Panc1 (cell line): Measurements from ENCODE around the gene KLF16. TPM values are rescaled to one million over a fixed set of nuclear protein-coding genes. Genes with fewer than 3 reads are reported as not detected.

Source experiments
- ATAC-seq: fragments of 200-7000 bp; cut with Tn5 transposase; 2 replicates; pipeline ENCODE4 v1.9.1; 2020; ENCODE audit warnings: mild to moderate bottlenecking, moderate library complexity
- BruUV-seq: library from RNA; stranded (reverse); fragments of 400-500 nt; replicated peaks from 2 replicates; lab custom pipeline; 2021; lab: Mats Ljungman, UMichigan
- CTCF ChIA-PET: fragments of 300-600 bp; sonication (Branson Sonifier 250); formaldehyde crosslinking; loops from one replicate; lab custom pipeline; 2022; ENCODE audit warnings: antibody characterized with exemption; lab: Charles Lee
- POLR2A ChIA-PET: fragments of 300-600 bp; sonication (Branson Sonifier 250); formaldehyde crosslinking; loops from one replicate; lab custom pipeline; 2022; ENCODE audit warnings: antibody characterized with exemption; lab: Charles Lee
- DNase-seq: peaks from one replicate; pipeline ENCODE4 v3.0.0-alpha.2; 2010; ENCODE audit warnings: low read depth, low spot score
- H3K27ac ChIP-seq: 2 replicates; pipeline ENCODE4 v1.5.1; 2011; ENCODE audit warnings: mild to moderate bottlenecking, low read length, inconsistent platforms
- H3K27me3 ChIP-seq: fragments of 200-500 bp; sonication (Bioruptor generic); 2 replicates; pipeline ENCODE4 v1.6.0; 2014; ENCODE audit warnings: low read length, inconsistent platforms; ENCODE audit not compliant: control insufficient read depth, insufficient read depth
- H3K36me3 ChIP-seq: fragments of 200-500 bp; sonication (Bioruptor generic); 2 replicates; pipeline ENCODE4 v1.5.1; 2014; ENCODE audit warnings: inconsistent platforms, mild to moderate bottlenecking, low read length, moderate library complexity; ENCODE audit not compliant: control insufficient read depth, insufficient read depth
- H3K4me1 ChIP-seq: 2 replicates; pipeline ENCODE4 v1.5.1; 2011; ENCODE audit warnings: inconsistent platforms, mild to moderate bottlenecking, low read length, moderate library complexity; ENCODE audit not compliant: control insufficient read depth, insufficient read depth
- H3K4me3 ChIP-seq, 2 experiments: 2 replicates each; pipeline ENCODE4 v1.5.1; 2011 to 2012; ENCODE audit warnings: low read depth in 2 of 2, low read length in 2 of 2, mild to moderate bottlenecking in 2 of 2, inconsistent platforms in 1 of 2, moderate library complexity in 1 of 2
- H3K9me3 ChIP-seq: fragments of 200-500 bp; sonication (Bioruptor generic); 2 replicates; pipeline ENCODE4 v1.5.1; 2014; ENCODE audit warnings: low read depth, mild to moderate bottlenecking, inconsistent platforms, low read length, moderate library complexity; ENCODE audit not compliant: control insufficient read depth, insufficient read depth
- POLR2AphosphoS5 ChIP-seq: IDR thresholded peaks from 2 replicates; pipeline ENCODE4 v1.6.1; 2012; ENCODE audit warnings: mild to moderate bottlenecking, low read depth, low read length, moderate library complexity
- REST ChIP-seq, 2 experiments: IDR thresholded peaks; 2 replicates each; pipeline ENCODE4 v1.6.1; 2011 to 2012; ENCODE audit warnings: low read depth in 2 of 2, control low read depth in 1 of 2, low read length in 1 of 2, mild to moderate bottlenecking in 1 of 2, moderate library complexity in 1 of 2; ENCODE audit not compliant: insufficient read depth in 1 of 2
- SIN3A ChIP-seq: IDR thresholded peaks from 2 replicates; pipeline ENCODE4 v1.6.1; 2012; ENCODE audit warnings: low read depth, mild to moderate bottlenecking, low read length, moderate library complexity, borderline replicate concordance; ENCODE audit not compliant: insufficient read depth
- TCF7L2 ChIP-seq: IDR thresholded peaks from 2 replicates; pipeline ENCODE4 v1.6.1; 2011; ENCODE audit warnings: mild to moderate bottlenecking, low read depth, low read length, inconsistent platforms
- in situ Hi-C: cut with HindIII; loops from 2 replicates; pipeline ENCODE4 v1.10.0; 2016; ENCODE audit warnings: low sequenced_read_pairs, low pct_unique_long_range_greater_than_20kb
- intact Hi-C: fragments of 100-400 bp; cut with micrococcal nuclease; formaldehyde crosslinking; loops from one replicate; pipeline ENCODE4 v1.10.0; 2022; ENCODE audit not compliant: unreplicated experiment
- total RNA-seq: library from RNA; stranded (reverse); gene quantifications from one replicate; pipeline ENCODE4 v1.2.1, GENCODE V29; 2021; ENCODE audit not compliant: unreplicated experiment
- TF ChIP-seq, protein P1 (sequence below): fragments of 450-650 bp; IDR thresholded peaks from 2 replicates; pipeline ENCODE4 v1.5.1; 2017; ENCODE audit warnings: mild to moderate bottlenecking

The KLF16 gene
- total RNA-seq, 1 experiment from 2014 or later, result 79.3 TPM

DNA sequence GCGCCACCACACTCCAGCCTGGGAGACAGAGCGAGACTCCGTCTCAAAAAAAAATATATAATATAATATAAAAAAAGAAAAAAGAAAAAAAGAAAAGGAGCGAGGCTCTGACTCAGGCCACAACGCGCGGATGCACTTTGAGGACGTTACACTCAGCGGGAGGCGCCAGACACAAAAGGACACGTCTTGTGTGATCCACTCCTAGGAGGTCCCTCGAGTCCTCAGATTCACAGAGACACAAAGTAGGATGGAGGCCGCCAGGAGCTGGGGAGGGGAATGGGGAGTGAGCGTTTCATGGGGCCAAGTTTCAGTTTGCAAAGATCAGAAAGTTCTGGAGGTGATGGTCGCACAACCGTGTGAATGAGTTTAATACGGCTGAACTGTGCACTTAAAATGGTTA, 30.4 kb upstream of the KLF16 start:
- no peaks in the 10 kb centered on the region for H3K27me3 ChIP-seq
- CTCF ChIA-PET, result no interaction called here
- POLR2A ChIA-PET, result no interaction called here
- H3K27ac ChIP-seq, result no peak overlapping the region
- peaks cover 3% of the 10 kb centered on the region; the same call in 1 of the 2 replicates for H3K4me1 ChIP-seq
- in situ Hi-C loops, result no loop called here
- no peak for ATAC-seq
- intact Hi-C loops, result no loop called here
- no peaks in the 10 kb centered on the region for H3K9me3 ChIP-seq
- H3K36me3 ChIP-seq, result no peaks in the 10 kb centered on the region
- BruUV-seq, result no TSS peak
- TF ChIP-seq, protein P1, sequence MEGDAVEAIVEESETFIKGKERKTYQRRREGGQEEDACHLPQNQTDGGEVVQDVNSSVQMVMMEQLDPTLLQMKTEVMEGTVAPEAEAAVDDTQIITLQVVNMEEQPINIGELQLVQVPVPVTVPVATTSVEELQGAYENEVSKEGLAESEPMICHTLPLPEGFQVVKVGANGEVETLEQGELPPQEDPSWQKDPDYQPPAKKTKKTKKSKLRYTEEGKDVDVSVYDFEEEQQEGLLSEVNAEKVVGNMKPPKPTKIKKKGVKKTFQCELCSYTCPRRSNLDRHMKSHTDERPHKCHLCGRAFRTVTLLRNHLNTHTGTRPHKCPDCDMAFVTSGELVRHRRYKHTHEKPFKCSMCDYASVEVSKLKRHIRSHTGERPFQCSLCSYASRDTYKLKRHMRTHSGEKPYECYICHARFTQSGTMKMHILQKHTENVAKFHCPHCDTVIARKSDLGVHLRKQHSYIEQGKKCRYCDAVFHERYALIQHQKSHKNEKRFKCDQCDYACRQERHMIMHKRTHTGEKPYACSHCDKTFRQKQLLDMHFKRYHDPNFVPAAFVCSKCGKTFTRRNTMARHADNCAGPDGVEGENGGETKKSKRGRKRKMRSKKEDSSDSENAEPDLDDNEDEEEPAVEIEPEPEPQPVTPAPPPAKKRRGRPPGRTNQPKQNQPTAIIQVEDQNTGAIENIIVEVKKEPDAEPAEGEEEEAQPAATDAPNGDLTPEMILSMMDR, result no peak
- no peak for TF ChIP-seq TCF7L2
- no peak for TF ChIP-seq SIN3A
- no peak for TF ChIP-seq POLR2AphosphoS5
- no peak for TF ChIP-seq REST (IDR thresholded peaks at IDR 0.05; ENCODE audit: insufficient read depth in 1 of 2, low read depth in 2 of 2, low read length in 1 of 2)
- DNase-seq, result no peak
- H3K4me3 ChIP-seq, result no peak overlapping the region

DNA sequence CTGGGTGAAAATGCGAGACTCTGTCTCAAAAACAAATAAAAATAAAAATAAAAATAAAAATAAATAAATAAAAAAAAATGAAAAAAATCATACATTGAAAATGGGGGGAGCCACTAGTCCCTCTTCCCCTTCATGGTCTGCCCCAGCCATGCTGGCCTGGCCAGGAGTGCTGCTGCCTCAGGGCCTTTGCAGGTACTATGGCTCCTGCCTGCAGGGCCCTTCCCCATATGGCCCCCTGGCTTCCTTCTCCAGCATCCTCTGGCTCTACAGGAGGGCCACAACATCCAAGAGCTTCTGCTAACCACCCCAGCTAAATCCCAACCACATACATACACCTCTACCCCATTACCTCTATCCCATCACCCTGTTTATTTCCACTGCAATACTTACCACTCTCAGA, 26.5 kb upstream of the KLF16 start:
- Histone ChIP-seq H3K36me3 (peaks cover under 1% of the 10 kb centered on the region; the same call in 1 of the 2 replicates), H3K27me3 (no peaks in the 10 kb centered on the region), H3K9me3 (no peaks in the 10 kb centered on the region), H3K27ac (no peak overlapping the region), H3K4me3 (no peak overlapping the region), H3K4me1 (no peaks in the 10 kb centered on the region)
- no peak for TF ChIP-seq REST (IDR thresholded peaks at IDR 0.05; ENCODE audit: insufficient read depth in 1 of 2, low read depth in 2 of 2, low read length in 1 of 2)
- TF ChIP-seq TCF7L2, result no peak
- TF ChIP-seq SIN3A, result no peak
- TF ChIP-seq POLR2AphosphoS5, result no peak
- intact Hi-C loops, result no loop called here
- CTCF ChIA-PET, result no interaction called here
- in situ Hi-C loops, result no loop called here
- POLR2A ChIA-PET, result no interaction called here
- ATAC-seq (no peak), DNase-seq (no peak)
- no TSS peak for BruUV-seq
